K562 (cell line): ENCODE results near the gene CTF1. TPM values are rescaled to one million over a fixed set of nuclear protein-coding genes. Genes with fewer than 3 reads are reported as not detected.
A peak's percentile ranks its signal among the peaks of the same experiment; 100 is the strongest.

Source experiments
- CBFA2T2 ChIP-seq: fragments of 450-650 bp; conservative IDR thresholded peaks from 2 replicates; pipeline ENCODE4 v1.6.1; 2017; ENCODE audit warnings: mild to moderate bottlenecking
- DMBX1 ChIP-seq: fragments of 250-450 bp; sonication (Bioruptor Pico); IDR thresholded peaks from 2 replicates; pipeline ENCODE4 v1.8.0; 2022; ENCODE audit warnings: inconsistent platforms, mild to moderate bottlenecking, moderate library complexity, borderline replicate concordance
- HDGF ChIP-seq: fragments of 450-650 bp; IDR thresholded peaks from 2 replicates; pipeline ENCODE4 v1.6.1; 2016
- HNRNPL ChIP-seq: fragments of 200-400 bp; formaldehyde crosslinking; IDR thresholded peaks from 2 replicates; pipeline ENCODE4 v1.6.1; 2017; ENCODE audit warnings: low read depth, mild to moderate bottlenecking, low read length
- JUND ChIP-seq, 2 experiments: IDR thresholded peaks; 2 replicates in 1 of 2; 3 replicates in 1 of 2; pipeline ENCODE4 v1.6.1; 2011; ENCODE audit warnings: borderline replicate concordance in 2 of 2, low read depth in 2 of 2, low read length in 2 of 2, improper control_type of control experiment in 1 of 2, missing biosample characterization in 1 of 2, missing genetic modification characterization in 1 of 2, missing genetic modification reagents in 1 of 2
- LARP7 ChIP-seq: fragments of 450-650 bp; IDR thresholded peaks from 2 replicates; pipeline ENCODE4 v1.6.1; 2016
- LEF1 ChIP-seq: fragments of 450-650 bp; IDR thresholded peaks from 2 replicates; pipeline ENCODE4 v1.6.1; 2016; ENCODE audit warnings: mild to moderate bottlenecking
- NCOA1 ChIP-seq: fragments of 450-650 bp; IDR thresholded peaks from 2 replicates; pipeline ENCODE4 v1.6.1; 2016; ENCODE audit warnings: low read depth
- NFRKB ChIP-seq: fragments of 450-650 bp; IDR thresholded peaks from 2 replicates; pipeline ENCODE4 v1.6.1; 2016; ENCODE audit warnings: low read depth
- NR1H2 ChIP-seq: sonication (generic); formaldehyde crosslinking; IDR thresholded peaks from 2 replicates; pipeline ENCODE4 v1.4.0; 2020; ENCODE audit warnings: mild to moderate bottlenecking, missing genetic modification reagents
- SREBF1 ChIP-seq: fragments of 150-350 bp; IDR thresholded peaks from 2 replicates; pipeline ENCODE4 v1.6.1; 2014; ENCODE audit warnings: antibody characterized with exemption, low read depth, low read length, borderline replicate concordance
- ZC3H8 ChIP-seq: fragments of 450-650 bp; IDR thresholded peaks from 2 replicates; pipeline ENCODE4 v1.6.1; 2017
- ZNF184 ChIP-seq: sonication (generic); formaldehyde crosslinking; IDR thresholded peaks from 2 replicates; pipeline ENCODE4 v1.5.0; 2020; ENCODE audit warnings: missing genetic modification reagents
- ZNF23 ChIP-seq: fragments of 250-450 bp; sonication (Bioruptor Pico); IDR thresholded peaks from 2 replicates; pipeline ENCODE4 v1.4.0; 2020; ENCODE audit warnings: mild to moderate bottlenecking
- ZNF239 ChIP-seq: fragments of 250-450 bp; sonication (Bioruptor Pico); IDR thresholded peaks from 2 replicates; pipeline ENCODE4 v1.4.0; 2020; ENCODE audit warnings: mild to moderate bottlenecking
- ZNF444 ChIP-seq: fragments of 250-450 bp; sonication (Bioruptor Pico); IDR thresholded peaks from 2 replicates; pipeline ENCODE4 v1.4.0; 2020; ENCODE audit warnings: mild to moderate bottlenecking, moderate library complexity
- ZNF695 ChIP-seq: fragments of 450-650 bp; formaldehyde crosslinking; IDR thresholded peaks from 2 replicates; pipeline ENCODE4 v1.4.0; 2020; ENCODE audit warnings: mild to moderate bottlenecking, moderate library complexity
- polyA plus RNA-seq, 8 experiments: library from polyadenylated mRNA; depleted of rRNA in 4 of 8; stranded (reverse) in 5 of 8; unstranded in 3 of 8; fragments of >200 nt; fragmentation: Nextera tagmentation in 2 of 8; fragmentation: Illumina TruSeq in 1 of 8; extraction: Ambion mirVana in 2 of 8; extraction: Trizol in 1 of 8; gene quantifications; 2 replicates each; pipeline versions ENCODE4 v1.2.1 to v1.2.3, GENCODE V29; 2011 to 2014; ENCODE audit warnings: inconsistent platforms in 1 of 8, missing spikeins in 1 of 8
- total RNA-seq, 7 experiments: library from RNA; depleted of rRNA in 6 of 7; stranded (reverse); fragments of >200 nt in 6 of 7; fragmentation: Illumina TruSeq in 2 of 7; extraction: Trizol in 2 of 7; gene quantifications; 2 replicates each; pipeline versions ENCODE4 v1.2.1 to v1.2.3, GENCODE V29; 2011 to 2021; ENCODE audit warnings: low replicate concordance in 1 of 7
- TF ChIP-seq, protein P1 (sequence below), 2 experiments: fragments of 150-350 bp in 1 of 2; IDR thresholded peaks; 2 replicates each; pipeline ENCODE4 v1.6.1; 2012 to 2016; ENCODE audit warnings: low read depth in 2 of 2, low read length in 2 of 2, mild to moderate bottlenecking in 1 of 2, moderate library complexity in 1 of 2
- TF ChIP-seq, protein P2 (sequence below): sonication (generic); formaldehyde crosslinking; IDR thresholded peaks from 2 replicates; pipeline ENCODE4 v1.8.0; 2022; ENCODE audit warnings: mild to moderate bottlenecking, missing genetic modification reagents
- TF ChIP-seq, protein P3 (sequence below): fragments of 450-650 bp; IDR thresholded peaks from 2 replicates; pipeline ENCODE4 v1.6.1; 2016; ENCODE audit warnings: antibody characterized with exemption
- TF ChIP-seq, protein P4 (sequence below): sonication (generic); formaldehyde crosslinking; IDR thresholded peaks from 2 replicates; pipeline ENCODE4 v1.8.0; 2022; ENCODE audit warnings: mild to moderate bottlenecking, low read depth, missing genetic modification reagents

CTF1 gene
- total and polyA plus RNA-seq, 9 of the 15 experiments (the other 6 are each of a cell fraction or from before 2014, with no cell fraction given) = 0.24 to 2.5 (median 0.44) TPM

DNA sequence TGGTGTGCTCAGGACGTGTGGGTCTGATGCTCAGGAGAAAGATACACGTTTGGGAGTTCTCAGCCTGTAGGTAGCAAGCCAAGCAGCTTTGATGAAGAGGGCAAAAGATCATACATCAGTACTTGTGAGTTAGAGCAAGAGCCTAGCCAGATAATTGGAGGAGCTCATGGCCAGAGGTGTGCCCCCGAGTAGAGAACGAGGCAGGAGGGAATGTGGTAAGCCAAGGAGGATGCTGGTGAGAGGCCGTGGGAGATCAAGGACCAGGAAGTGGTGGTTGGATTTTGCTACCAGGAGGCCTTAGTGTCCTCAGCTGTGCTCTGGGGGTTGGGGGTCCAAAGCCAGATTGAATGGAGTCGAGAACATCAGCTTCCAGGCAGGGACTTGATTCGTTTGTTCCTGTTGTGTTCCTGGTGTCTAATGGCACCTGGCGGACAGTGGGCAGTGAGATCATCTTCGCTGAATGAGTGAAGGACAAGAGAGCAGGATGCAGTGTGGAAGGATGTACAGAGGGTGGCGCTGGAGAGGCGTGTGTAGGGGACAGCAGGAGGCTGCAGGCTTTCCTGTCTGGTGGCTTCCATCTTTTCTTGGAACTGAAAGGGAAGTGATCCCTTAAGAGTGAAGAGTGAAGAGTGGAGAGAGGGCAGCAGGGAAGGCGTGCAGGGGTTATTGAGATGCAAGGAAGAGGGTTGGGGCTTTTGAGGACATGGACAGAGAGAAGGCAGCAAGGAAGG, 38.6 kb downstream of the CTF1 start (continued):
- TF ChIP-seq JUND (IDR thresholded peaks at IDR 0.05; ENCODE audit: borderline replicate concordance, low read depth, low read length) = peak; percentile 66; the same call in 1 of the 2 replicates
- peak; percentile 68; the same call in 2 of the 3 replicates for TF ChIP-seq JUND (tag; IDR thresholded peaks at IDR 0.05; ENCODE audit: borderline replicate concordance, low read depth, low read length)
- no peak for TF ChIP-seq ZNF444 (CRISPR knock-in tag)
- TF ChIP-seq SREBF1 = no peak
- no peak for TF ChIP-seq ZNF239
- TF ChIP-seq ZNF695 (CRISPR knock-in tag) = no peak
- TF ChIP-seq CBFA2T2 = no peak
- TF ChIP-seq NR1H2 (CRISPR knock-in tag) = no peak
- no peak for TF ChIP-seq LARP7
- TF ChIP-seq HNRNPL = no peak
- TF ChIP-seq ZNF23 (CRISPR knock-in tag) = no peak
- TF ChIP-seq LEF1 = no peak
- TF ChIP-seq DMBX1 = no peak
- no peak for TF ChIP-seq NCOA1
- TF ChIP-seq ZNF184 (CRISPR knock-in tag) = no peak
- TF ChIP-seq, protein P1, sequence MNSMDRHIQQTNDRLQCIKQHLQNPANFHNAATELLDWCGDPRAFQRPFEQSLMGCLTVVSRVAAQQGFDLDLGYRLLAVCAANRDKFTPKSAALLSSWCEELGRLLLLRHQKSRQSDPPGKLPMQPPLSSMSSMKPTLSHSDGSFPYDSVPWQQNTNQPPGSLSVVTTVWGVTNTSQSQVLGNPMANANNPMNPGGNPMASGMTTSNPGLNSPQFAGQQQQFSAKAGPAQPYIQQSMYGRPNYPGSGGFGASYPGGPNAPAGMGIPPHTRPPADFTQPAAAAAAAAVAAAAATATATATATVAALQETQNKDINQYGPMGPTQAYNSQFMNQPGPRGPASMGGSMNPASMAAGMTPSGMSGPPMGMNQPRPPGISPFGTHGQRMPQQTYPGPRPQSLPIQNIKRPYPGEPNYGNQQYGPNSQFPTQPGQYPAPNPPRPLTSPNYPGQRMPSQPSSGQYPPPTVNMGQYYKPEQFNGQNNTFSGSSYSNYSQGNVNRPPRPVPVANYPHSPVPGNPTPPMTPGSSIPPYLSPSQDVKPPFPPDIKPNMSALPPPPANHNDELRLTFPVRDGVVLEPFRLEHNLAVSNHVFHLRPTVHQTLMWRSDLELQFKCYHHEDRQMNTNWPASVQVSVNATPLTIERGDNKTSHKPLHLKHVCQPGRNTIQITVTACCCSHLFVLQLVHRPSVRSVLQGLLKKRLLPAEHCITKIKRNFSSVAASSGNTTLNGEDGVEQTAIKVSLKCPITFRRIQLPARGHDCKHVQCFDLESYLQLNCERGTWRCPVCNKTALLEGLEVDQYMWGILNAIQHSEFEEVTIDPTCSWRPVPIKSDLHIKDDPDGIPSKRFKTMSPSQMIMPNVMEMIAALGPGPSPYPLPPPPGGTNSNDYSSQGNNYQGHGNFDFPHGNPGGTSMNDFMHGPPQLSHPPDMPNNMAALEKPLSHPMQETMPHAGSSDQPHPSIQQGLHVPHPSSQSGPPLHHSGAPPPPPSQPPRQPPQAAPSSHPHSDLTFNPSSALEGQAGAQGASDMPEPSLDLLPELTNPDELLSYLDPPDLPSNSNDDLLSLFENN (IDR thresholded peaks at IDR 0.05; ENCODE audit: low read depth in 2 of 2, low read length in 2 of 2) = no peak
- TF ChIP-seq HDGF = 0 out of 2 replicates have a peak, but pooled peaks have one; percentile 74
- TF ChIP-seq, protein P2, sequence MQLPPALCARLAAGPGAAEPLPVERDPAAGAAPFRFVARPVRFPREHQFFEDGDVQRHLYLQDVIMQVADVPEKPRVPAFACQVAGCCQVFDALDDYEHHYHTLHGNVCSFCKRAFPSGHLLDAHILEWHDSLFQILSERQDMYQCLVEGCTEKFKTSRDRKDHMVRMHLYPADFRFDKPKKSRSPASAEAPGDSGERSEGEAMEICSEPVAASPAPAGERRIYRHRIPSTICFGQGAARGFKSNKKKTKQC (CRISPR knock-in tag) = no peak
- TF ChIP-seq, protein P3, sequence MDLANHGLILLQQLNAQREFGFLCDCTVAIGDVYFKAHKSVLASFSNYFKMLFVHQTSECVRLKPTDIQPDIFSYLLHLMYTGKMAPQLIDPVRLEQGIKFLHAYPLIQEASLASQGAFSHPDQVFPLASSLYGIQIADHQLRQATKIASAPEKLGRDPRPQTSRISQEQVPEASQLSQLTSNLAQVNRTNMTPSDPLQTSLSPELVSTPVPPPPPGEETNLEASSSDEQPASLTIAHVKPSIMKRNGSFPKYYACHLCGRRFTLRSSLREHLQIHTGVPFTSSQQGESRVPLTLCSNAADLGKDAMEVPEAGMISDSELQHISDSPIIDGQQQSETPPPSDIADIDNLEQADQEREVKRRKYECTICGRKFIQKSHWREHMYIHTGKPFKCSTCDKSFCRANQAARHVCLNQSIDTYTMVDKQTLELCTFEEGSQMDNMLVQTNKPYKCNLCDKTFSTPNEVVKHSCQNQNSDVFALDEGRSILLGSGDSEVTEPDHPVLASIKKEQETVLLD = no peak
- TF ChIP-seq NFRKB = no peak
- no peak for TF ChIP-seq ZC3H8
- TF ChIP-seq, protein P4, sequence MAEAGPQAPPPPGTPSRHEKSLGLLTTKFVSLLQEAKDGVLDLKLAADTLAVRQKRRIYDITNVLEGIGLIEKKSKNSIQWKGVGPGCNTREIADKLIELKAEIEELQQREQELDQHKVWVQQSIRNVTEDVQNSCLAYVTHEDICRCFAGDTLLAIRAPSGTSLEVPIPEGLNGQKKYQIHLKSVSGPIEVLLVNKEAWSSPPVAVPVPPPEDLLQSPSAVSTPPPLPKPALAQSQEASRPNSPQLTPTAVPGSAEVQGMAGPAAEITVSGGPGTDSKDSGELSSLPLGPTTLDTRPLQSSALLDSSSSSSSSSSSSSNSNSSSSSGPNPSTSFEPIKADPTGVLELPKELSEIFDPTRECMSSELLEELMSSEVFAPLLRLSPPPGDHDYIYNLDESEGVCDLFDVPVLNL (CRISPR knock-in tag) = no peak
